Measurements from ENCODE around the gene PIM1.

DNA sequence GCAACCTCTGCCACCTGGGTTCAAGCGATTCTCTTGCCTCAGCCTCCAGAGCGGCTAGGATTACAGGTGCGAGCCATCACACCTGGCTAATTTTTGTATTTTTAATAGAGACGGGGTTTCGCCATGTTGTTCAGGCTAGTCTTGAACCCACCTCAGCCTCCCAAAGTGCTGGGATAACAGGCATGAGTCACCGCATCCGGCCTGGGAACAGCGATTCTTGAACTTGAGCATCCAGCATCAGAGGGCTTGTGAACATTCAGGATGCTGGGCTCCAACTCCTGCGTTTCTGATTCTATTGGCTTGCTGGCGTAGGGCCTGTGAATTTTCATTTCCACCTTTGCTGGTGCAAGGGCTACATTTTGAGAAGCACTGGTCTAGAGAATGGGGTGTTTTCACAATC lies 24.5 kb upstream of the PIM1 start:
- TF ChIP-seq CTCF (IDR thresholded peaks at IDR 0.05; ENCODE audit: insufficient read depth, low read length) (no peak), POLR2AphosphoS5 (IDR thresholded peaks at IDR 0.05; ENCODE audit: low read depth) (no peak)

All from HL-60 (cell line).